Loucy (cell line): Measurements from ENCODE around the gene BTAF1.

Experiments used
- H2AFZ ChIP-seq: fragments of 200-600 bp; sonication (generic); 2 replicates; pipeline ENCODE4 v1.6.0; 2016; ENCODE audit warnings: antibody characterized with exemption, mild to moderate bottlenecking, low read length, moderate library complexity
- H3F3A ChIP-seq: fragments of 200-600 bp; 2 replicates; pipeline ENCODE4 v1.6.0; 2016; ENCODE audit warnings: antibody characterized with exemption, low read depth, mild to moderate bottlenecking
- H3K27me3 ChIP-seq: fragments of 200-600 bp; sonication (generic); 2 replicates; pipeline ENCODE4 v1.6.1; 2014; ENCODE audit warnings: low read length, mild to moderate bottlenecking; ENCODE audit not compliant: insufficient read depth, poor library complexity, severe bottlenecking
- H3K36me3 ChIP-seq: fragments of 200-600 bp; sonication (generic); 2 replicates; pipeline ENCODE4 v1.6.1; 2016; ENCODE audit warnings: low read length; ENCODE audit not compliant: insufficient read depth
- H3K4me1 ChIP-seq: fragments of 200-600 bp; sonication (generic); 2 replicates; pipeline ENCODE4 v1.5.1; 2014; ENCODE audit warnings: low read length, mild to moderate bottlenecking; ENCODE audit not compliant: insufficient read depth, poor library complexity, severe bottlenecking
- H3K4me2 ChIP-seq: fragments of 200-600 bp; sonication (generic); 2 replicates; pipeline ENCODE4 v1.6.0; 2014; ENCODE audit warnings: antibody characterized with exemption, low read length, low read depth, mild to moderate bottlenecking; ENCODE audit not compliant: poor library complexity, severe bottlenecking
- H3K4me3 ChIP-seq: fragments of 200-600 bp; sonication (generic); 2 replicates; pipeline ENCODE4 v1.5.1; 2014; ENCODE audit warnings: low read length, mild to moderate bottlenecking, mixed read lengths; ENCODE audit not compliant: poor library complexity, severe bottlenecking
- H3K79me2 ChIP-seq: fragments of 200-600 bp; sonication (generic); 2 replicates; pipeline ENCODE4 v1.6.1; 2014; ENCODE audit warnings: low read length; ENCODE audit not compliant: insufficient read depth
- H3K9ac ChIP-seq: fragments of 200-600 bp; sonication (generic); 2 replicates; pipeline ENCODE4 v1.6.0; 2014; ENCODE audit warnings: mild to moderate bottlenecking, low read depth, low read length, moderate library complexity; ENCODE audit not compliant: poor library complexity, severe bottlenecking
- H3K9me2 ChIP-seq: fragments of 200-600 bp; sonication (generic); replicated peaks from 2 replicates; pipeline ENCODE4 v1.6.1; 2016; ENCODE audit warnings: low read depth, low read length, mixed read lengths
- H3K9me3 ChIP-seq: fragments of 200-600 bp; sonication (generic); 2 replicates; pipeline ENCODE4 v1.6.1; 2014; ENCODE audit warnings: mild to moderate bottlenecking, antibody characterized with exemption, low read length, low read depth; ENCODE audit not compliant: insufficient read depth
- H4K20me1 ChIP-seq: fragments of 200-600 bp; sonication (generic); 2 replicates; pipeline ENCODE4 v1.6.0; 2014; ENCODE audit warnings: antibody characterized with exemption, low read length, mild to moderate bottlenecking; ENCODE audit not compliant: insufficient read depth, poor library complexity, severe bottlenecking
- CTCF ChIP-seq: fragments of 200-600 bp; sonication (generic); conservative IDR thresholded peaks from 2 replicates; pipeline ENCODE4 v1.5.1; 2014; ENCODE audit warnings: mild to moderate bottlenecking, antibody characterized with exemption, low read length
- EZH2phosphoT487 ChIP-seq: fragments of 200-600 bp; IDR thresholded peaks from 2 replicates; pipeline ENCODE4 v1.6.1; 2018; ENCODE audit warnings: antibody characterized with exemption, mild to moderate bottlenecking, moderate library complexity, borderline replicate concordance

BTAF1 gene

GRCh38 chr10:91939653-91940052 is 16.1 kb downstream of the BTAF1 start:
- H2AFZ ChIP-seq: no peak overlapping the region
- no peak overlapping the region for H3K4me3 ChIP-seq
- peaks cover under 1% of the 10 kb centered on the region for H3K4me1 ChIP-seq
- no peak overlapping the region for H3K9ac ChIP-seq
- H3K27me3 ChIP-seq: no peaks in the 10 kb centered on the region
- no peaks in the 10 kb centered on the region for H3K9me2 ChIP-seq
- no peaks in the 10 kb centered on the region for H3K9me3 ChIP-seq
- peaks cover 15% of the 10 kb centered on the region for H4K20me1 ChIP-seq
- H3K4me2 ChIP-seq: no peak overlapping the region
- TF ChIP-seq CTCF: no peak
- no peak for TF ChIP-seq EZH2phosphoT487
- H3K36me3 ChIP-seq: peaks cover 71% of the 10 kb centered on the region; the same call in 1 of the 2 replicates
- peaks cover 66% of the 10 kb centered on the region for H3K79me2 ChIP-seq
- no peaks in the 10 kb centered on the region for H3F3A ChIP-seq

- Histone ChIP-seq H3K9me3 (no peaks in the 10 kb centered on the region), H3K36me3 (peaks cover 72% of the 10 kb centered on the region; the same call in 1 of the 2 replicates), H4K20me1 (peaks cover 15% of the 10 kb centered on the region), H3K79me2 (peaks cover 56% of the 10 kb centered on the region), H3K4me2 (no peak overlapping the region), H2AFZ (no peak overlapping the region), H3K9me2 (no peaks in the 10 kb centered on the region), H3F3A (no peaks in the 10 kb centered on the region), H3K4me1 (no peaks in the 10 kb centered on the region), H3K4me3 (no peak overlapping the region), H3K9ac (no peak overlapping the region), H3K27me3 (no peaks in the 10 kb centered on the region)
- TF ChIP-seq EZH2phosphoT487: no peak
- no peak for TF ChIP-seq CTCF
Observed at GRCh38 chr10:91941426-91941825, 17.9 kb downstream of the BTAF1 start.

GRCh38 chr10:91944880-91945630 is 21.5 kb downstream of the BTAF1 start:
- no peak overlapping the region for H3K9ac ChIP-seq
- H3K79me2 ChIP-seq: peaks cover 22% of the 10 kb centered on the region
- H3K27me3 ChIP-seq: no peaks in the 10 kb centered on the region
- H2AFZ ChIP-seq: no peak overlapping the region
- no peaks in the 10 kb centered on the region for H3K4me1 ChIP-seq
- peaks cover 64% of the 10 kb centered on the region; the same call in 1 of the 2 replicates for H3K36me3 ChIP-seq
- no peaks in the 10 kb centered on the region for H3K9me2 ChIP-seq
- no peaks in the 10 kb centered on the region for H4K20me1 ChIP-seq
- no peak overlapping the region for H3K4me2 ChIP-seq
- no peak overlapping the region for H3K4me3 ChIP-seq
- no peaks in the 10 kb centered on the region for H3F3A ChIP-seq
- no peaks in the 10 kb centered on the region for H3K9me3 ChIP-seq
- no peak for TF ChIP-seq EZH2phosphoT487
- TF ChIP-seq CTCF: no peak
